NCI-H2227 (cell line): ENCODE data around the gene REG4.

Experiments used
- DNase-seq: peaks from one replicate; lab custom pipeline; 2025; ENCODE audit not compliant: unreplicated experiment; lab: John Stamatoyannopoulos, UW

REG4 gene

GRCh38 chr1:119781434-119782210, 29.6 kb downstream of the REG4 start:
- no peak for DNase-seq

- no peak for DNase-seq
These were observed 31.3 kb downstream of the REG4 start for GRCh38 chr1:119779869-119780356.

- DNase-seq: no peak
These were observed 32.2 kb downstream of the REG4 start for GRCh38 chr1:119778886-119779560.

GRCh38 chr1:119778359-119778758, 32.9 kb downstream of the REG4 start:
- no peak for DNase-seq

- no peak for DNase-seq
These were observed 36.3 kb downstream of the REG4 start for GRCh38 chr1:119774746-119775490.

GRCh38 chr1:119773711-119774241, 37.5 kb downstream of the REG4 start:
- DNase-seq: no peak

- DNase-seq: no peak
These were observed 39.0 kb downstream of the REG4 start for GRCh38 chr1:119772298-119772697.

GRCh38 chr1:119771770-119772169, 39.5 kb downstream of the REG4 start:
- DNase-seq: no peak

GRCh38 chr1:119771016-119771415, 40.2 kb downstream of the REG4 start:
- DNase-seq: no peak

GRCh38 chr1:119768778-119769177, 42.5 kb downstream of the REG4 start, which contains the start of gene HMGCS2:
Gene HMGCS2 (minus strand): TSS chr1:119768905. CDS start chr1:119768844, 61 bp downstream.
- DNase-seq: no peak

GRCh38 chr1:119767486-119767885, 43.8 kb downstream of the REG4 start:
- DNase-seq: no peak

- DNase-seq: no peak
These were observed 44.9 kb downstream of the REG4 start for GRCh38 chr1:119766374-119766794.

GRCh38 chr1:119764220-119764619, 47.0 kb downstream of the REG4 start:
- DNase-seq: no peak

GRCh38 chr1:119762953-119763352, 48.3 kb downstream of the REG4 start:
- no peak for DNase-seq

- no peak for DNase-seq
These were observed 48.9 kb downstream of the REG4 start for GRCh38 chr1:119762409-119762808.

GRCh38 chr1:119758584-119758983, 52.7 kb downstream of the REG4 start:
- DNase-seq: no peak

GRCh38 chr1:119752592-119752991, 58.7 kb downstream of the REG4 start:
- no peak for DNase-seq

- no peak for DNase-seq
These were observed 63.2 kb downstream of the REG4 start for GRCh38 chr1:119748040-119748439.

- DNase-seq: no peak
These were observed 63.8 kb downstream of the REG4 start for GRCh38 chr1:119747451-119747850.

- no peak for DNase-seq
These were observed 66.2 kb downstream of the REG4 start for GRCh38 chr1:119745034-119745433.

- no peak for DNase-seq
These were observed 66.7 kb downstream of the REG4 start for GRCh38 chr1:119744598-119744942.
